Pancreas (tissue), 10 donors: Measurements from ENCODE around the gene FERMT3. TPM values are rescaled to one million over a fixed set of nuclear protein-coding genes. Genes with fewer than 3 reads are reported as not detected.

Source experiments
- ATAC-seq, 4 donors: fragments of 200-7000 bp; cut with Tn5 transposase; one replicate each; pipeline versions ENCODE4 v1.8.0 to v1.9.1; 2020; ENCODE audit warnings: mild to moderate bottlenecking in 4 of 4, moderate library complexity in 4 of 4
- DNase-seq, 6 donors: peaks; one replicate each; pipeline ENCODE4 v3.0.0-alpha.2; 2020
- FAIRE-seq: peaks from 2 replicates; lab custom pipeline; 2012; peaks lifted over from hg19 to GRCh38; lab: Jason Lieb, UNC
- H3K27ac ChIP-seq, 4 donors: fragments of 200-600 bp; sonication (generic); 1 replicate in 3 of 4; 2 replicates in 1 of 4; pipeline versions ENCODE4 v1.5.0 to v1.8.0; 2020
- H3K27me3 ChIP-seq, 4 donors: fragments of 200-600 bp; one replicate each; pipeline ENCODE4 v1.8.0; 2021
- H3K36me3 ChIP-seq, 3 donors: fragments of 200-600 bp; sonication (generic) in 1 of 3; one replicate each; pipeline versions ENCODE4 v1.5.0 to v1.8.0; 2020 to 2021
- H3K4me1 ChIP-seq, 3 donors: fragments of 200-600 bp; one replicate each; pipeline ENCODE4 v1.8.0; 2021
- H3K4me3 ChIP-seq, 4 donors: fragments of 200-600 bp; sonication (generic) in 2 of 4; one replicate each; pipeline versions ENCODE4 v1.5.0 to v1.8.0; 2020 to 2021
- H3K9me3 ChIP-seq, 4 donors: fragments of 200-600 bp; one replicate each; pipeline ENCODE4 v1.8.0; 2021
- WGBS, 2 donors: extraction: QIAGEN DNeasy Blood & Tissue Kit; methylation state at CpG; one replicate each; pipeline ENCODE4 v1.1.7; 2013; 5-methylcytosine and 5-hydroxymethylcytosine counted together
- intact Hi-C, 3 donors: fragments of 100-400 bp; cut with DNase I; formaldehyde crosslinking; loops; one replicate each; pipeline versions ENCODE4 v1.11.1 to v1.14.2; 2022
- polyA plus RNA-seq, 2 donors: library from polyadenylated mRNA; stranded (reverse); fragments of 200-250 nt; gene quantifications; one replicate each; pipeline ENCODE4 v1.2.3, GENCODE V29; 2013
- total RNA-seq, 6 donors: library from RNA; stranded (reverse); fragmentation: NEBNext Ultra II Directional in 4 of 6; extraction: Animal tissue kit (Norgen Biotek cat#: 25700) in 4 of 6; gene quantifications; one replicate each; pipeline versions ENCODE4 v1.2.1 to v1.2.4, GENCODE V29; 2021 to 2023
- TF ChIP-seq, protein P1 (sequence below), 4 donors: fragments of 200-600 bp; sonication (generic) in 3 of 4; IDR thresholded peaks; one replicate each; pipeline versions ENCODE4 v1.5.0 to v1.8.0; 2021; ENCODE audit warnings: antibody characterized with exemption in 4 of 4
- donor health status: healthy with polysubstance abuse.
- donor health status: DM: no; HTN: no; CAD: no; lungs with moderate emphysema.
- donor health status: DM: no; HTN: no; CAD: no.
- donor health status: control.
- donor health status: control.
- donor health status: Bipolar disorder and iron deficiency.
- donor health status: DM: yes; HTN: yes; CAD: no.
- donor health status: DM: no; HTN: no; CAD: no.
- donor health status: DM: no; HTN: no; CAD: no.
- donor health status: DM: yes; HTN: yes; CAD: no.

The FERMT3 gene
- total and polyA plus RNA-seq, 8 donors, result 1.9 to 16.3 (median 9.1) TPM

DNA sequence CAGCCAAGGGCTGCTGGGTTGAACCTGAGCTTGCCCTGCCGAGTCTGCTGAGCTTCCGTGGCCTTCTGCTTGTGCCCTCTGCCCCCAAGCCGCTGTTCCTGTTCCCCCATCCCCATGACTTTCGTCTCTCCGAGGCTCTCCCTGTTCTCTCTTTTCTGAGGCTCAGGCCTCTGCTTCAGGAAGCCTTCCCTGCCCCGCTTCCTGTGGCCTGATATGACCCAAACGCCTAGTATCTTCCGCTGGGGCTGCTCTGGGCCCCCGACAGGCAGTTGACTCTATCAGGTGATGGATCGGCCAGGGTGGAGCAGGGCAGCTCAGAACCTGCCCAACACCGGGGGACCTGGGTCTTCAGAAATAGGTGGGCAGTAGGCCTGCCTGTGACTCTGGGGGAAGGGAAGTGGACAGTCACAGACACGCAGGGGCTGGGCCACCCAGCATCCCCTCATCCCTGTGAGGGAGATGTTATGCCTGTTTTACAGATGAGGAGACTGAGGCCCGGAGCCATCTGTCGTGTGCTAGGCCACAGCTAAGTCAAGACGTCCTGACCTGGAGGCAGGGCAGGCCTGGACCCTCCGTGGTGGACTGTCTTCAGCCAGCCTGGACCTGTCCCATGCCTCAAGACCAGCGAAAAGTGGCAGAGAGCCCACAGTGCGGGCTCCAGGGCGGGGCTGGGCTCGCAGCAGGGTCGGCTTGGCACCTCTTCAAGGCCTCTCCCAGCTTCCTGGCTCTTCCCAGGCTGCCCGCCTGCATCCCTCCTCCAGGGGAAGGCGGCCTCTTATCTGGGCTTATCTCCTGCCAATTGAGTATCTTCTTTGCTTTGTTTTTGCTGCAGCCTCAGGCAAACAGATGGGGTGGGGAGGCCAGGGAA is 61.7 kb downstream of the FERMT3 start:
- DNase-seq (peak; percentile 72 to 88 (median 76)), FAIRE-seq (no peak), ATAC-seq (peak in 1 of 4 donors; percentile 1)
- Histone ChIP-seq H3K4me1 (peaks cover 0 to 14% (median 10%) of the 10 kb centered on the region in 3 donors), H3K4me3 (peak overlapping the region in 3 of 4 donors; percentile 43 to 73 (median 63)), H3K9me3 (no peaks in the 10 kb centered on the region), H3K27me3 (no peaks in the 10 kb centered on the region), H3K27ac (peak overlapping the region; percentile 87 to 96 (median 96)), H3K36me3 (no peaks in the 10 kb centered on the region)
- TF ChIP-seq, protein P1, sequence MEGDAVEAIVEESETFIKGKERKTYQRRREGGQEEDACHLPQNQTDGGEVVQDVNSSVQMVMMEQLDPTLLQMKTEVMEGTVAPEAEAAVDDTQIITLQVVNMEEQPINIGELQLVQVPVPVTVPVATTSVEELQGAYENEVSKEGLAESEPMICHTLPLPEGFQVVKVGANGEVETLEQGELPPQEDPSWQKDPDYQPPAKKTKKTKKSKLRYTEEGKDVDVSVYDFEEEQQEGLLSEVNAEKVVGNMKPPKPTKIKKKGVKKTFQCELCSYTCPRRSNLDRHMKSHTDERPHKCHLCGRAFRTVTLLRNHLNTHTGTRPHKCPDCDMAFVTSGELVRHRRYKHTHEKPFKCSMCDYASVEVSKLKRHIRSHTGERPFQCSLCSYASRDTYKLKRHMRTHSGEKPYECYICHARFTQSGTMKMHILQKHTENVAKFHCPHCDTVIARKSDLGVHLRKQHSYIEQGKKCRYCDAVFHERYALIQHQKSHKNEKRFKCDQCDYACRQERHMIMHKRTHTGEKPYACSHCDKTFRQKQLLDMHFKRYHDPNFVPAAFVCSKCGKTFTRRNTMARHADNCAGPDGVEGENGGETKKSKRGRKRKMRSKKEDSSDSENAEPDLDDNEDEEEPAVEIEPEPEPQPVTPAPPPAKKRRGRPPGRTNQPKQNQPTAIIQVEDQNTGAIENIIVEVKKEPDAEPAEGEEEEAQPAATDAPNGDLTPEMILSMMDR (IDR thresholded peaks at IDR 0.05), result no peak
- whole genome bisulfite sequencing, 2 donors, result 44 to 47% methylated on average over 23 of the region's 23 CpGs
- intact Hi-C loops, result no loop called here

DNA sequence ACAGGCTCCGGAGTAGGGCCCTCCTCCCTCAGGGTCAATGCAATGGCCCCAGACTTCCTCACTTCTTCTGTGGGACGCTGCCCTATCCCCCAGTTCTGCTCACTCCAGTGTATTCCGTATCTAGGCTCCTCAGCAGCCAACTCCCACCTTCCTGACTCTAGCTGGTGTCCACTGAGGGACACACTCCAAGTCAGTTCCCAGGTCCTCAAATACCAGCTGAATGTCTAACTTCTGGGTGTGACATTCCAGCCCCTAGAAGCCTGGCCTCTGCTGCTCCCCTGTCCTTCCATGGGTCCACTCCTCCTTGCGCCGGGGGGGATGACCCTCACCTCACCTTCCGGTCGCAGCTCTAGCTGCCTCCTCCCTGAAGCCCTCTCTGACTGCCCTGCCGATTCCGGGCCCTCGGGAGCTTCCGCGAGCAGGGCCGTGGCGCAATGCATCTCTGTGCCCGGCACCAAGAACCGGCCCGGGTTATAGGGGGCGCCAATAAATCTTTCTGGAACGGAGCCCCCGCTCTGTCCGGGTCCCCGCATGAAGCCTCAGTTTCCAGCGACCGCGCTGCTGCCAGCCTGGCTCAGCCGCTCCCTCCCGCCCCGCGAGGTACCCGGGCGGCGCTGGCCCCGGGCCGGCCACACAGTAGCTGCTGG is 62.5 kb downstream of the FERMT3 start:
- Histone ChIP-seq H3K9me3 (no peaks in the 10 kb centered on the region), H3K4me3 (peak overlapping the region; percentile 43 to 73 (median 60)), H3K27ac (peak overlapping the region; percentile 87 to 96 (median 96)), H3K27me3 (no peaks in the 10 kb centered on the region), H3K36me3 (no peaks in the 10 kb centered on the region), H3K4me1 (peaks cover 0 to 14% (median 10%) of the 10 kb centered on the region in 3 donors)
- intact Hi-C loops, result no loop called here
- FAIRE-seq (no peak), DNase-seq (peak in 5 of 6 donors; percentile 64 to 88 (median 79)), ATAC-seq (peak; percentile 6 to 17 (median 13))
- WGBS, 2 donors, result 1% methylated on average over 34 of the region's 34 CpGs
- TF ChIP-seq, protein P1 (IDR thresholded peaks at IDR 0.05), result no peak

DNA sequence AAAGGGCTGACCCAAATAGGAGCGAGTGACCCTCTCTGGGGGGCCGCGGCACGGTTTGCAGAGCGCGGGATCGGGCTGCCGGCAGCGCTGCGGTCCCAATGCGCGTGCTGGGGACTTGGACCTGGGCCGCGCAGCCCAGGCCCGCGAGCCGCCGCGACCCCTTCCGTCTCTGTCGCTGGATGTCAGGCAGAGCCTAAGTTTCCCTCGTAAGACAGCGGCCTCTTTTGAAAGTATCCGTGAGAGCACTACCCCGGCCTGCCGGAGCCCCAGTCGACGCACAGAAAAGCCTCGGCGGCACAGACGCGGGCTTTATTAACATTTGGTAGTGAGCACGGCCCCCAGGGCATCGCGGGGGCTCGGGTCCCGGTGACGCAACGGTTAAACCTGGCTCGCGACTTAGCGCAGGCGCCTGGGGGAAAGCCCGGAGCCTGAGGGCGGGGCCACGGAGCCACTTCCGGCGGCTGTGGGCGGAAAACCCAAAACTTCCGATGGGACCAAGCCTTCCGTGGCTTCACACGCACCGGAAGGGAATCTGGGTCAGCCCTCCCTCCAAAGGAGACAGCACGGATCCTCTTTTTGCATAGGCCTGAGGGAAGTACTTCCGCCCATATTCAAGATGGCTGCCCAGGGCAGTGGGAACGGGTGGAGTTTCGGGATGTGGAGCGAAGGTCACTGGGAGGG is 63.2 kb downstream of the FERMT3 start:
- Histone ChIP-seq H3K4me1 (peaks cover 0 to 14% (median 10%) of the 10 kb centered on the region in 3 donors), H3K9me3 (no peaks in the 10 kb centered on the region), H3K4me3 (peak overlapping the region; percentile 63 to 83 (median 70)), H3K36me3 (no peaks in the 10 kb centered on the region), H3K27me3 (no peaks in the 10 kb centered on the region), H3K27ac (peak overlapping the region; percentile 87 to 96 (median 96))
- DNase-seq (peak; percentile 95 to 99 (median 98)), FAIRE-seq (peak; percentile 85), ATAC-seq (peak; percentile 79 to 87 (median 82))
- TF ChIP-seq, protein P1 (IDR thresholded peaks at IDR 0.05), result no peak
- 0% methylated on average over 58 of the region's 58 CpGs for WGBS, 2 donors
- intact Hi-C loops, result no loop called here

Other genes with a start within 250 kb of the FERMT3 start
- gene COX8A, start 232.1 kb upstream of the FERMT3 start, total RNA-seq, result 100 to 1,000 TPM in 4 of 6 donors, 10 to 100 TPM in 2; 79.8 to 135 (median 118) TPM
- 100 to 1,000 TPM; 351 to 441 TPM for gene COX8A, start 232.1 kb upstream of the FERMT3 start, polyA plus RNA-seq
- gene OTUB1, start 220.3 kb upstream of the FERMT3 start, total RNA-seq, result 10 to 100 TPM; 15.2 to 32.0 (median 24.4) TPM
- 10 to 100 TPM; 42.4 to 57.8 TPM for gene OTUB1, start 220.3 kb upstream of the FERMT3 start, polyA plus RNA-seq
- gene FLRT1, start 170.8 kb upstream of the FERMT3 start, total RNA-seq, result under 1 TPM; 0.04 to 0.31 (median 0.15) TPM
- under 1 TPM; 0.27 to 0.87 TPM for gene FLRT1, start 170.8 kb upstream of the FERMT3 start, polyA plus RNA-seq
- 10 to 100 TPM; 26.0 to 37.8 (median 30.3) TPM for gene MACROD1, start 40.6 kb upstream of the FERMT3 start, total RNA-seq
- 100 to 1,000 TPM in 1 of 2 donors, 10 to 100 TPM in 1; 85.1 to 126 TPM for gene MACROD1, start 40.6 kb upstream of the FERMT3 start, polyA plus RNA-seq
- gene STIP1, start 20.6 kb upstream of the FERMT3 start, total RNA-seq, result 10 to 100 TPM; 23.7 to 73.0 (median 39.3) TPM
- 10 to 100 TPM; 34.2 to 37.6 TPM for gene STIP1, start 20.6 kb upstream of the FERMT3 start, polyA plus RNA-seq
- gene TRPT1, start 19.5 kb downstream of the FERMT3 start, total RNA-seq, result 10 to 100 TPM; 18.6 to 33.1 (median 25.8) TPM
- 10 to 100 TPM; 74.6 to 78.7 TPM for gene TRPT1, start 19.5 kb downstream of the FERMT3 start, polyA plus RNA-seq
- 10 to 100 TPM; 32.6 to 46.0 (median 38.4) TPM for gene NUDT22, start 19.6 kb downstream of the FERMT3 start, total RNA-seq
- gene NUDT22, start 19.6 kb downstream of the FERMT3 start, polyA plus RNA-seq, result 100 to 1,000 TPM in 1 of 2 donors, 10 to 100 TPM in 1; 69.7 to 115 TPM
- 10 to 100 TPM; 28.1 to 39.1 (median 33.0) TPM for gene DNAJC4, start 23.8 kb downstream of the FERMT3 start, total RNA-seq
- 100 to 1,000 TPM in 1 of 2 donors, 10 to 100 TPM in 1; 92.9 to 125 TPM for gene DNAJC4, start 23.8 kb downstream of the FERMT3 start, polyA plus RNA-seq
- 10 to 100 TPM; 54.1 to 87.1 (median 62.2) TPM for gene VEGFB, start 27.9 kb downstream of the FERMT3 start, total RNA-seq
- 100 to 1,000 TPM in 1 of 2 donors, 10 to 100 TPM in 1; 61.2 to 115 TPM for gene VEGFB, start 27.9 kb downstream of the FERMT3 start, polyA plus RNA-seq
- gene FKBP2, start 34.4 kb downstream of the FERMT3 start, total RNA-seq, result 10 to 100 TPM; 37.8 to 64.1 (median 45.6) TPM
- 100 to 1,000 TPM; 307 to 344 TPM for gene FKBP2, start 34.4 kb downstream of the FERMT3 start, polyA plus RNA-seq
- gene PPP1R14B, start 40.2 kb downstream of the FERMT3 start, total RNA-seq, result 100 to 1,000 TPM; 106 to 177 (median 119) TPM
- gene PPP1R14B, start 40.2 kb downstream of the FERMT3 start, polyA plus RNA-seq, result 100 to 1,000 TPM in 1 of 2 donors, 10 to 100 TPM in 1; 81.6 to 180 TPM
- 10 to 100 TPM in 1 of 6 donors, 1 to 10 TPM in 5; 5.7 to 13.1 (median 6.9) TPM for gene PLCB3, start 44.8 kb downstream of the FERMT3 start, total RNA-seq
- 10 to 100 TPM in 1 of 2 donors, 1 to 10 TPM in 1; 6.5 to 11.8 TPM for gene PLCB3, start 44.8 kb downstream of the FERMT3 start, polyA plus RNA-seq
- 10 to 100 TPM; 21.5 to 28.2 (median 23.6) TPM for gene BAD, start 77.9 kb downstream of the FERMT3 start, total RNA-seq
- 10 to 100 TPM; 48.6 to 66.3 TPM for gene BAD, start 77.9 kb downstream of the FERMT3 start, polyA plus RNA-seq
- 10 to 100 TPM in 4 of 6 donors, 1 to 10 TPM in 2; 7.1 to 27.9 (median 11.1) TPM for gene GPR137, start 79.1 kb downstream of the FERMT3 start, total RNA-seq
- gene GPR137, start 79.1 kb downstream of the FERMT3 start, polyA plus RNA-seq, result 10 to 100 TPM; 18.5 to 19.3 TPM
- not detected for gene KCNK4, start 84.6 kb downstream of the FERMT3 start, total RNA-seq
- not detected for gene KCNK4, start 84.6 kb downstream of the FERMT3 start, polyA plus RNA-seq
- gene CATSPERZ, start 93.6 kb downstream of the FERMT3 start, total RNA-seq, result under 1 TPM in 1 of 6 donors, not detected in 5; 0.51 TPM
- 1 to 10 TPM in 1 of 2 donors, under 1 TPM in 1; 0.27 to 1.5 TPM for gene CATSPERZ, start 93.6 kb downstream of the FERMT3 start, polyA plus RNA-seq
- 10 to 100 TPM; 28.0 to 50.7 (median 37.9) TPM for gene ESRRA, start 98.8 kb downstream of the FERMT3 start, total RNA-seq
- gene ESRRA, start 98.8 kb downstream of the FERMT3 start, polyA plus RNA-seq, result 10 to 100 TPM; 61.0 to 62.3 TPM
- 10 to 100 TPM; 53.3 to 85.0 (median 65.6) TPM for gene TRMT112, start 110.8 kb downstream of the FERMT3 start, total RNA-seq
- gene TRMT112, start 110.8 kb downstream of the FERMT3 start, polyA plus RNA-seq, result 100 to 1,000 TPM; 150 to 157 TPM
- gene PRDX5, start 111.4 kb downstream of the FERMT3 start, total RNA-seq, result 100 to 1,000 TPM in 1 of 6 donors, 10 to 100 TPM in 5; 59.0 to 102 (median 80.6) TPM
- 100 to 1,000 TPM; 204 to 245 TPM for gene PRDX5, start 111.4 kb downstream of the FERMT3 start, polyA plus RNA-seq
- gene CCDC88B, start 133.5 kb downstream of the FERMT3 start, total RNA-seq, result 10 to 100 TPM in 1 of 6 donors, 1 to 10 TPM in 5; 3.0 to 11.2 (median 4.7) TPM
- 10 to 100 TPM; 31.0 to 50.0 TPM for gene CCDC88B, start 133.5 kb downstream of the FERMT3 start, polyA plus RNA-seq
- gene RPS6KA4, start 152.4 kb downstream of the FERMT3 start, total RNA-seq, result 10 to 100 TPM in 2 of 6 donors, 1 to 10 TPM in 4; 7.4 to 16.3 (median 9.0) TPM
- 10 to 100 TPM; 15.4 to 18.8 TPM for gene RPS6KA4, start 152.4 kb downstream of the FERMT3 start, polyA plus RNA-seq